SK-N-SH (cell line): Measurements from ENCODE around the gene MESP1.

Experiments
- CHD2 ChIP-seq: fragments of 150-350 bp; IDR thresholded peaks from 2 replicates; pipeline ENCODE4 v1.6.1; 2018; ENCODE audit warnings: low read length; ENCODE audit not compliant: partially characterized antibody
- CTCF ChIP-seq: fragments of 200-600 bp; sonication (generic); IDR thresholded peaks from 2 replicates; pipeline ENCODE4 v1.6.1; 2017; ENCODE audit warnings: antibody characterized with exemption, mild to moderate bottlenecking, moderate library complexity
- ELF1 ChIP-seq: IDR thresholded peaks from 2 replicates; pipeline ENCODE4 v1.4.0; 2012
- MAX ChIP-seq: IDR thresholded peaks from 2 replicates; pipeline ENCODE4 v1.4.0; 2012; ENCODE audit warnings: low read depth
- POLR2AphosphoS5 ChIP-seq: IDR thresholded peaks from 2 replicates; pipeline ENCODE4 v1.6.1; 2012; ENCODE audit warnings: low read depth, low read length
- RCOR1 ChIP-seq: fragments of 150-350 bp; IDR thresholded peaks from 2 replicates; pipeline ENCODE4 v1.6.1; 2017; ENCODE audit warnings: antibody characterized with exemption, low read length
- TAF1 ChIP-seq: IDR thresholded peaks from 2 replicates; pipeline ENCODE4 v1.6.1; 2012; ENCODE audit warnings: low read depth, mild to moderate bottlenecking, low read length, moderate library complexity, borderline replicate concordance
- TF ChIP-seq, protein P1 (sequence below): fragments of 150-350 bp; IDR thresholded peaks from 2 replicates; pipeline ENCODE4 v1.6.1; 2017; ENCODE audit warnings: antibody characterized with exemption, low read length, low read depth, borderline replicate concordance

GRCh38 chr15:89781055-89781454 is 30.0 kb upstream of the MESP1 start:
- TF ChIP-seq MAX (no peak), CTCF (no peak), ELF1 (no peak), POLR2AphosphoS5 (no peak), CHD2 (no peak), RCOR1 (no peak), TAF1 (no peak)
- TF ChIP-seq, protein P1, sequence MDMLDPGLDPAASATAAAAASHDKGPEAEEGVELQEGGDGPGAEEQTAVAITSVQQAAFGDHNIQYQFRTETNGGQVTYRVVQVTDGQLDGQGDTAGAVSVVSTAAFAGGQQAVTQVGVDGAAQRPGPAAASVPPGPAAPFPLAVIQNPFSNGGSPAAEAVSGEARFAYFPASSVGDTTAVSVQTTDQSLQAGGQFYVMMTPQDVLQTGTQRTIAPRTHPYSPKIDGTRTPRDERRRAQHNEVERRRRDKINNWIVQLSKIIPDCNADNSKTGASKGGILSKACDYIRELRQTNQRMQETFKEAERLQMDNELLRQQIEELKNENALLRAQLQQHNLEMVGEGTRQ: no peak
